HG03521 (cell line): Measurements from ENCODE around the gene NEU4.
"Not testable (repeated sequence)": the region's sequence is repeated elsewhere in the genome, so short reads cannot be mapped to it uniquely, and the experiment has no call there.

Source experiments
- ATAC-seq: cut with Tn5 transposase; IDR thresholded peaks from one replicate; pipeline ENCODE4 v1.9.1; 2021; ENCODE audit warnings: mild to moderate bottlenecking, moderate library complexity; ENCODE audit not compliant: unreplicated experiment

The NEU4 gene

GRCh38 chr2:241808721-241809382, at the start of gene NEU4:
TSS of gene NEU4 (plus strand) at chr2:241809193. CDS start at chr2:241814485, 5,292 bp downstream.
- no peak for ATAC-seq

- ATAC-seq, result not testable (repeated sequence)
These were observed 49.1 kb upstream of the NEU4 start for GRCh38 chr2:241759893-241760292.

GRCh38 chr2:241760301-241760771, 48.7 kb upstream of the NEU4 start:
- ATAC-seq, result no peak

- no peak for ATAC-seq
These were observed 46.6 kb upstream of the NEU4 start for GRCh38 chr2:241762321-241762932.

GRCh38 chr2:241762933-241763369, 46.0 kb upstream of the NEU4 start:
- no peak for ATAC-seq

- ATAC-seq, result no peak
These were observed 45.3 kb upstream of the NEU4 start for GRCh38 chr2:241763551-241764274.

GRCh38 chr2:241764275-241765241, 44.4 kb upstream of the NEU4 start:
- ATAC-seq, result no peak

GRCh38 chr2:241767464-241768250, 41.3 kb upstream of the NEU4 start:
- no peak for ATAC-seq

GRCh38 chr2:241768251-241768711, 40.7 kb upstream of the NEU4 start:
- no peak for ATAC-seq

- no peak for ATAC-seq
These were observed 40.1 kb upstream of the NEU4 start for GRCh38 chr2:241768850-241769249.

- ATAC-seq, result no peak
These were observed 39.2 kb upstream of the NEU4 start for GRCh38 chr2:241769819-241770184.

- ATAC-seq, result no peak
These were observed 38.6 kb upstream of the NEU4 start for GRCh38 chr2:241770185-241770935.

- no peak for ATAC-seq
These were observed 38.1 kb upstream of the NEU4 start for GRCh38 chr2:241770936-241771285.

GRCh38 chr2:241771286-241772062, 37.5 kb upstream of the NEU4 start:
- no peak for ATAC-seq

- no peak for ATAC-seq
These were observed 36.9 kb upstream of the NEU4 start for GRCh38 chr2:241772063-241772499.

- ATAC-seq, result no peak
These were observed 35.2 kb upstream of the NEU4 start for GRCh38 chr2:241773511-241774418.
